CD14-positive monocyte (primary cell): ENCODE data around the gene ATP6V0E1. TPM values are rescaled to one million over a fixed set of nuclear protein-coding genes. Genes with fewer than 3 reads are reported as not detected.

ENCODE experiments used
- DNase-seq, 3 donors: peaks; one replicate each; pipeline ENCODE4 v3.0.0-alpha.2; 2011 to 2022
- H2AFZ ChIP-seq: 2 replicates; pipeline ENCODE4 v1.6.0; 2012; ENCODE audit warnings: mild to moderate bottlenecking, low read depth, low read length, inconsistent platforms; ENCODE audit not compliant: insufficient read depth, poor library complexity, severe bottlenecking
- H3K27ac ChIP-seq, 2 donors: 1 replicate in 1 of 2; 2 replicates in 1 of 2; pipeline ENCODE4 v1.5.1; 2012 to 2013; ENCODE audit warnings: low read length in 2 of 2, control low read depth in 1 of 2, inconsistent platforms in 1 of 2, low read depth in 1 of 2, mild to moderate bottlenecking in 1 of 2
- H3K27me3 ChIP-seq, 2 donors: one replicate each; pipeline versions ENCODE4 v1.6.0 to v1.6.1; 2011 to 2013; ENCODE audit warnings: low read length in 2 of 2; ENCODE audit not compliant: control insufficient read depth in 2 of 2, insufficient read depth in 2 of 2
- H3K36me3 ChIP-seq, 2 donors: replicated peaks in 1 of 2; 1 replicate in 1 of 2; 2 replicates in 1 of 2; pipeline versions ENCODE4 v1.5.1 to v1.6.1; 2012 to 2013; ENCODE audit warnings: low read length in 2 of 2, control low read depth in 1 of 2, inconsistent platforms in 1 of 2, mild to moderate bottlenecking in 1 of 2; ENCODE audit not compliant: insufficient read depth in 2 of 2, control insufficient read depth in 1 of 2
- H3K4me1 ChIP-seq, 2 donors: 1 replicate in 1 of 2; 2 replicates in 1 of 2; pipeline versions ENCODE4 v1.5.1 to v1.6.1; 2012 to 2013; ENCODE audit warnings: low read length in 2 of 2, control low read depth in 1 of 2, inconsistent platforms in 1 of 2, mild to moderate bottlenecking in 1 of 2, moderate library complexity in 1 of 2; ENCODE audit not compliant: insufficient read depth in 2 of 2, control insufficient read depth in 1 of 2
- H3K4me2 ChIP-seq: replicated peaks from 2 replicates; pipeline ENCODE3; 2012; ENCODE audit warnings: low read length, moderate library complexity, mild to moderate bottlenecking; ENCODE audit not compliant: poor library complexity, severe bottlenecking; ENCODE audit errors: extremely low read depth
- H3K4me3 ChIP-seq, 3 experiments: fragments of 200-600 bp in 1 of 3; sonication (generic) in 1 of 3; replicated peaks in 1 of 3; 1 replicate in 2 of 3; 2 replicates in 1 of 3; pipeline ENCODE4 v1.5.1; 2011 to 2013; ENCODE audit warnings: low read length in 3 of 3, mild to moderate bottlenecking in 3 of 3, control low read depth in 2 of 3, low read depth in 2 of 3, inconsistent platforms in 1 of 3, moderate library complexity in 1 of 3
- H3K79me2 ChIP-seq: 2 replicates; pipeline ENCODE4 v1.6.0; 2012; ENCODE audit warnings: mild to moderate bottlenecking, control low read depth, inconsistent platforms, low read length, moderate library complexity; ENCODE audit not compliant: insufficient read depth
- H3K9ac ChIP-seq: 2 replicates; pipeline ENCODE4 v1.6.0; 2017; ENCODE audit warnings: low read length, mild to moderate bottlenecking; ENCODE audit not compliant: insufficient read depth, poor library complexity, severe bottlenecking
- H3K9me3 ChIP-seq, 2 donors: replicated peaks in 1 of 2; 1 replicate in 1 of 2; 2 replicates in 1 of 2; pipeline versions ENCODE4 v1.5.1 to v1.6.1; 2012 to 2013; ENCODE audit warnings: low read length in 2 of 2, control low read depth in 1 of 2; ENCODE audit not compliant: control insufficient read depth in 1 of 2, insufficient read depth in 1 of 2
- H4K20me1 ChIP-seq: 2 replicates; pipeline ENCODE4 v1.6.0; 2012; ENCODE audit warnings: mild to moderate bottlenecking, low read length, control low read depth, moderate library complexity; ENCODE audit not compliant: insufficient read depth
- H3K27ac Mint-ChIP-seq, 7 donors: one replicate each; pipeline ENCODE4 v1.8.0; 2020; ENCODE audit warnings: mild to moderate bottlenecking in 7 of 7, mixed read lengths in 7 of 7, moderate library complexity in 6 of 7, inconsistent platforms in 2 of 7
- H3K27me3 Mint-ChIP-seq, 3 donors: one replicate each; pipeline ENCODE4 v1.8.0; 2021 to 2022; ENCODE audit warnings: low read depth in 3 of 3, mild to moderate bottlenecking in 3 of 3, mixed read lengths in 3 of 3, moderate library complexity in 3 of 3, inconsistent platforms in 1 of 3
- H3K36me3 Mint-ChIP-seq, 2 donors: one replicate each; pipeline ENCODE4 v1.8.0; 2020; ENCODE audit warnings: mixed read lengths in 2 of 2, inconsistent platforms in 1 of 2, mild to moderate bottlenecking in 1 of 2
- H3K4me1 Mint-ChIP-seq: one replicate; pipeline ENCODE4 v1.8.0; 2020; ENCODE audit warnings: mild to moderate bottlenecking, mixed read lengths
- H3K4me3 Mint-ChIP-seq, 2 donors: one replicate each; pipeline ENCODE4 v1.8.0; 2020; ENCODE audit warnings: mild to moderate bottlenecking in 2 of 2, mixed read lengths in 2 of 2, moderate library complexity in 1 of 2
- H3K9me3 Mint-ChIP-seq, 7 donors: one replicate each; pipeline ENCODE4 v1.8.0; 2020 to 2022; ENCODE audit warnings: mixed read lengths in 7 of 7, mild to moderate bottlenecking in 6 of 7, moderate library complexity in 6 of 7, inconsistent platforms in 2 of 7
- CTCF ChIP-seq: fragments of 200-600 bp; IDR thresholded peaks from one replicate; pipeline ENCODE4 v1.8.0; 2022; ENCODE audit warnings: antibody characterized with exemption, mild to moderate bottlenecking
- WGBS: methylation state at CpG from one replicate; pipeline ENCODE4 v1.1.5; 2013; ENCODE audit warnings: missing lambda C conversion rate; ENCODE audit not compliant: insufficient coverage; 5-methylcytosine and 5-hydroxymethylcytosine counted together
- intact Hi-C, 2 donors: fragments of 100-400 bp; cut with micrococcal nuclease; formaldehyde crosslinking; loops; one replicate each; pipeline versions ENCODE4 v1.15.0 to v1.15.1; 2023
- polyA plus RNA-seq, 3 donors: library from polyadenylated mRNA; depleted of rRNA in 1 of 3; unstranded in 2 of 3; stranded (reverse) in 1 of 3; fragments of 300-500 nt in 2 of 3; fragments of >200 nt in 1 of 3; fragmentation: Illumina TruSeq in 2 of 3; gene quantifications; 1 replicate in 2 of 3; 2 replicates in 1 of 3; pipeline ENCODE4 v1.2.3, GENCODE V29; 2012 to 2021

The ATP6V0E1 gene
- polyA plus RNA-seq, 3 donors = 216 to 760 (median 698) TPM

- no peak overlapping the region for H3K27ac ChIP-seq
- no peak overlapping the region for H2AFZ ChIP-seq
- H3K4me1 ChIP-seq = peaks cover 24 to 26% of the 10 kb centered on the region in 2 donors
- Mint-ChIP-seq H3K27me3 (no peaks in the 10 kb centered on the region), H3K27ac (no peak overlapping the region), H3K9me3 (peaks cover 0 to 17% (median 0%) of the 10 kb centered on the region in 7 donors), H3K4me1 (peaks cover 25% of the 10 kb centered on the region), H3K36me3 (peaks cover 4 to 18% of the 10 kb centered on the region in 2 donors), H3K4me3 (no peak overlapping the region)
- intact Hi-C loops = no loop called here
- H3K36me3 ChIP-seq = peaks cover 0 to under 1% of the 10 kb centered on the region in 2 donors
- no peak overlapping the region for H3K4me2 ChIP-seq
- TF ChIP-seq CTCF = no peak
- peaks cover 8% of the 10 kb centered on the region for H3K79me2 ChIP-seq
- 89% methylated on average over 4 of the region's 5 CpGs for WGBS
- H3K9ac ChIP-seq = no peak overlapping the region
- H3K4me3 ChIP-seq = no peak overlapping the region
- no peaks in the 10 kb centered on the region for H3K27me3 ChIP-seq
- H4K20me1 ChIP-seq = no peaks in the 10 kb centered on the region
- no peak for DNase-seq
- H3K9me3 ChIP-seq = peaks cover 0 to 4% of the 10 kb centered on the region in 2 donors
Observed at GRCh38 chr5:173039964-173040363, 56.4 kb downstream of the ATP6V0E1 start.

- no peak overlapping the region for H3K4me3 ChIP-seq
- H3K36me3 ChIP-seq = no peaks in the 10 kb centered on the region
- no peak overlapping the region for H3K27ac ChIP-seq
- WGBS = 71% methylated on average over 1 of the region's 7 CpGs
- no peaks in the 10 kb centered on the region for H4K20me1 ChIP-seq
- H3K27me3 ChIP-seq = no peaks in the 10 kb centered on the region
- no peak overlapping the region for H2AFZ ChIP-seq
- no peak for TF ChIP-seq CTCF
- peak overlapping the region in 1 of 7 donors; percentile 26 for H3K27ac Mint-ChIP-seq
- peaks cover 5% of the 10 kb centered on the region for H3K4me1 Mint-ChIP-seq
- no peak for DNase-seq
- H3K36me3 Mint-ChIP-seq = peaks cover 0 to 8% of the 10 kb centered on the region in 2 donors
- H3K4me3 Mint-ChIP-seq = no peak overlapping the region
- peaks cover 0 to 4% of the 10 kb centered on the region in 2 donors for H3K9me3 ChIP-seq
- H3K4me2 ChIP-seq = no peak overlapping the region
- H3K27me3 Mint-ChIP-seq = no peaks in the 10 kb centered on the region
- intact Hi-C loops = no loop called here
- H3K79me2 ChIP-seq = peaks cover 4% of the 10 kb centered on the region
- peaks cover 0 to 17% (median 0%) of the 10 kb centered on the region in 7 donors for H3K9me3 Mint-ChIP-seq
- H3K4me1 ChIP-seq = peaks cover 2 to 5% of the 10 kb centered on the region in 2 donors
- H3K9ac ChIP-seq = no peak overlapping the region
Observed at GRCh38 chr5:173041881-173042762, 58.6 kb downstream of the ATP6V0E1 start.
